HL-60 (cell line): ENCODE measurements around the gene IRX2.

Experiments
- DNase-seq, 2 experiments: peaks; one replicate each; pipeline ENCODE4 v3.0.0-alpha.2; 2010 to 2020; ENCODE audit warnings: low read depth in 1 of 2, low spot score in 1 of 2
- H3K27ac ChIP-seq: fragments of 250-450 bp; sonication (Bioruptor Pico); replicated peaks from 2 replicates; pipeline ENCODE4 v1.5.1; 2020; ENCODE audit warnings: mild to moderate bottlenecking, moderate library complexity
- H3K27me3 ChIP-seq: fragments of 250-450 bp; sonication (Bioruptor Pico); 2 replicates; pipeline ENCODE4 v1.5.1; 2021; ENCODE audit warnings: mild to moderate bottlenecking, moderate library complexity; ENCODE audit not compliant: insufficient read depth, poor library complexity, severe bottlenecking
- H3K4me3 ChIP-seq: replicated peaks from 2 replicates; pipeline ENCODE4 v1.5.1; 2011; ENCODE audit warnings: mild to moderate bottlenecking, control low read depth, low read length; ENCODE audit not compliant: insufficient read depth
- CTCF ChIP-seq: IDR thresholded peaks from one replicate; pipeline ENCODE4 v1.5.1; 2011; ENCODE audit warnings: low read length, control low read depth, inconsistent platforms; ENCODE audit not compliant: insufficient read depth
- GABPA ChIP-seq: IDR thresholded peaks from 2 replicates; pipeline ENCODE4 v1.6.1; 2012; ENCODE audit warnings: low read depth
- POLR2AphosphoS5 ChIP-seq: IDR thresholded peaks from 2 replicates; pipeline ENCODE4 v1.6.1; 2012; ENCODE audit warnings: low read depth
- SPI1 ChIP-seq: IDR thresholded peaks from 2 replicates; pipeline ENCODE4 v1.6.1; 2012; ENCODE audit warnings: low read depth, mild to moderate bottlenecking, borderline replicate concordance
- TF ChIP-seq, protein P1 (sequence below): IDR thresholded peaks from 2 replicates; pipeline ENCODE4 v1.6.1; 2012; ENCODE audit warnings: low read depth; ENCODE audit not compliant: insufficient replicate concordance

The IRX2 gene

GRCh38 chr5:2797160-2797559, 45.7 kb upstream of the IRX2 start:
- H3K27me3 ChIP-seq, result no peaks in the 10 kb centered on the region
- no peak for DNase-seq
- TF ChIP-seq CTCF (no peak), SPI1 (no peak), POLR2AphosphoS5 (no peak), GABPA (no peak)
- TF ChIP-seq, protein P1, sequence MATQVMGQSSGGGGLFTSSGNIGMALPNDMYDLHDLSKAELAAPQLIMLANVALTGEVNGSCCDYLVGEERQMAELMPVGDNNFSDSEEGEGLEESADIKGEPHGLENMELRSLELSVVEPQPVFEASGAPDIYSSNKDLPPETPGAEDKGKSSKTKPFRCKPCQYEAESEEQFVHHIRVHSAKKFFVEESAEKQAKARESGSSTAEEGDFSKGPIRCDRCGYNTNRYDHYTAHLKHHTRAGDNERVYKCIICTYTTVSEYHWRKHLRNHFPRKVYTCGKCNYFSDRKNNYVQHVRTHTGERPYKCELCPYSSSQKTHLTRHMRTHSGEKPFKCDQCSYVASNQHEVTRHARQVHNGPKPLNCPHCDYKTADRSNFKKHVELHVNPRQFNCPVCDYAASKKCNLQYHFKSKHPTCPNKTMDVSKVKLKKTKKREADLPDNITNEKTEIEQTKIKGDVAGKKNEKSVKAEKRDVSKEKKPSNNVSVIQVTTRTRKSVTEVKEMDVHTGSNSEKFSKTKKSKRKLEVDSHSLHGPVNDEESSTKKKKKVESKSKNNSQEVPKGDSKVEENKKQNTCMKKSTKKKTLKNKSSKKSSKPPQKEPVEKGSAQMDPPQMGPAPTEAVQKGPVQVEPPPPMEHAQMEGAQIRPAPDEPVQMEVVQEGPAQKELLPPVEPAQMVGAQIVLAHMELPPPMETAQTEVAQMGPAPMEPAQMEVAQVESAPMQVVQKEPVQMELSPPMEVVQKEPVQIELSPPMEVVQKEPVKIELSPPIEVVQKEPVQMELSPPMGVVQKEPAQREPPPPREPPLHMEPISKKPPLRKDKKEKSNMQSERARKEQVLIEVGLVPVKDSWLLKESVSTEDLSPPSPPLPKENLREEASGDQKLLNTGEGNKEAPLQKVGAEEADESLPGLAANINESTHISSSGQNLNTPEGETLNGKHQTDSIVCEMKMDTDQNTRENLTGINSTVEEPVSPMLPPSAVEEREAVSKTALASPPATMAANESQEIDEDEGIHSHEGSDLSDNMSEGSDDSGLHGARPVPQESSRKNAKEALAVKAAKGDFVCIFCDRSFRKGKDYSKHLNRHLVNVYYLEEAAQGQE, result no peak
- H3K4me3 ChIP-seq, result no peak overlapping the region
- no peak overlapping the region for H3K27ac ChIP-seq

DNA sequence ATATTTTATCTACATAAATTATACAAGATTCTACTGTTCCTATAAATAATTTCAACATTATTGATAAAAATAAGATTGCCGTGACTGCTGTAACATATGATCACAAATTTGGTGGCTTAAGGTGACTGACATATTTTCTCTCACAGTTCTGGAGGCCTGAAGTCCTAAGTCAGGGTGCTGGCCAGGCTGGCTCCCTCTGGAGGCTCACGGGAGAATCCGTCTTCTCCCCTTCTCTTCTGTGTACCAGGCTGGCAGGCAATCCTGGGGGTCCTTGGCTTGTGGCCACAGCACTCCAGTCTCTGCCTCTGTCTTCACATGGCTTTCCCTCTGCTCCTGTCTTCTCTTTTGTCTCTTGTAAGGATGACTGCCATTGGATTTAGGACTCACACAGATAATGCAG, 31.7 kb upstream of the IRX2 start:
- DNase-seq, result no peak
- Histone ChIP-seq H3K27me3 (no peaks in the 10 kb centered on the region), H3K27ac (no peak overlapping the region), H3K4me3 (no peak overlapping the region)
- TF ChIP-seq CTCF, result no peak
- TF ChIP-seq SPI1, result no peak
- TF ChIP-seq, protein P1, result no peak
- no peak for TF ChIP-seq GABPA
- no peak for TF ChIP-seq POLR2AphosphoS5

- H3K4me3 ChIP-seq, result no peak overlapping the region
- H3K27ac ChIP-seq, result no peak overlapping the region
- no peaks in the 10 kb centered on the region for H3K27me3 ChIP-seq
- TF ChIP-seq, protein P1, result no peak
- no peak for TF ChIP-seq CTCF
- TF ChIP-seq POLR2AphosphoS5, result no peak
- no peak for TF ChIP-seq SPI1
- no peak for TF ChIP-seq GABPA
- no peak for DNase-seq
These were observed 31.2 kb upstream of the IRX2 start for GRCh38 chr5:2782658-2783057.
